ENCODE data around the gene ABCC6.
A peak's percentile ranks its signal among the peaks of the same experiment; 100 is the strongest.

The ABCC6 gene

GRCh38 chr16:16124974-16125373, 98.3 kb downstream of the ABCC6 start:
- peaks cover 99% of the 10 kb centered on the region for H3K36me3 ChIP-seq

GRCh38 chr16:16124438-16124837, 98.9 kb downstream of the ABCC6 start:
- Histone ChIP-seq H3K4me2 (no peak overlapping the region), H3K4me1 (peaks cover 10% of the 10 kb centered on the region), H3K27me3 (no peaks in the 10 kb centered on the region), H3K9ac (no peak overlapping the region), H4K20me1 (peaks cover 4% of the 10 kb centered on the region; the same call in 1 of the 2 replicates), H3K27ac (no peak overlapping the region), H3K4me3 (no peak overlapping the region), H3K36me3 (peaks cover 99% of the 10 kb centered on the region), H3K9me3 (peaks cover 26% of the 10 kb centered on the region)
- TF ChIP-seq Cebpa-rat (IDR thresholded peaks at IDR 0.05) = no peak

More at GRCh38 chr16:16124974-16125373, 98.3 kb downstream of the ABCC6 start:
- no peak overlapping the region for H3K27ac ChIP-seq
- H3K9ac ChIP-seq = no peak overlapping the region
- no peak overlapping the region for H3K4me2 ChIP-seq
- peaks cover 4% of the 10 kb centered on the region; the same call in 1 of the 2 replicates for H4K20me1 ChIP-seq
- no peak for TF ChIP-seq Cebpa-rat (IDR thresholded peaks at IDR 0.05)
- H3K9me3 ChIP-seq = peaks cover 26% of the 10 kb centered on the region
- H3K27me3 ChIP-seq = no peaks in the 10 kb centered on the region
- no peak overlapping the region for H3K4me3 ChIP-seq
- peaks cover 10% of the 10 kb centered on the region for H3K4me1 ChIP-seq

GRCh38 chr16:16122264-16122663, 101.0 kb downstream of the ABCC6 start:
- H3K9ac ChIP-seq = no peak overlapping the region
- no peak overlapping the region for H3K4me3 ChIP-seq
- H3K4me2 ChIP-seq = no peak overlapping the region
- peaks cover 100% of the 10 kb centered on the region for H3K36me3 ChIP-seq
- H3K4me1 ChIP-seq = peaks cover 7% of the 10 kb centered on the region
- H3K27me3 ChIP-seq = no peaks in the 10 kb centered on the region
- H3K27ac ChIP-seq = no peak overlapping the region
- no peak for TF ChIP-seq Cebpa-rat (IDR thresholded peaks at IDR 0.05)
- H3K9me3 ChIP-seq = peaks cover 45% of the 10 kb centered on the region
- peaks cover 4% of the 10 kb centered on the region; the same call in 1 of the 2 replicates for H4K20me1 ChIP-seq

- TF ChIP-seq Cebpa-rat (IDR thresholded peaks at IDR 0.05) = no peak
- no peaks in the 10 kb centered on the region for H3K27me3 ChIP-seq
- H3K4me2 ChIP-seq = no peak overlapping the region
- H3K4me1 ChIP-seq = no peaks in the 10 kb centered on the region
- peaks cover 100% of the 10 kb centered on the region for H3K36me3 ChIP-seq
- H3K9ac ChIP-seq = no peak overlapping the region
- no peak overlapping the region for H3K4me3 ChIP-seq
- peaks cover 4% of the 10 kb centered on the region; the same call in 1 of the 2 replicates for H4K20me1 ChIP-seq
- H3K9me3 ChIP-seq = peaks cover 55% of the 10 kb centered on the region
- no peak overlapping the region for H3K27ac ChIP-seq
These were observed 102.0 kb downstream of the ABCC6 start for GRCh38 chr16:16121185-16121727.

- H3K36me3 ChIP-seq = peaks cover 100% of the 10 kb centered on the region
- no peaks in the 10 kb centered on the region for H3K27me3 ChIP-seq
- no peak overlapping the region for H3K4me2 ChIP-seq
- H4K20me1 ChIP-seq = peaks cover 4% of the 10 kb centered on the region; the same call in 1 of the 2 replicates
- no peak for TF ChIP-seq Cebpa-rat (IDR thresholded peaks at IDR 0.05)
- H3K4me3 ChIP-seq = no peak overlapping the region
- H3K27ac ChIP-seq = peak overlapping the region; percentile 4; the same call in 1 of the 2 replicates
- H3K9ac ChIP-seq = no peak overlapping the region
- no peaks in the 10 kb centered on the region for H3K4me1 ChIP-seq
- peaks cover 62% of the 10 kb centered on the region for H3K9me3 ChIP-seq
These were observed 102.7 kb downstream of the ABCC6 start for GRCh38 chr16:16120382-16121184.

GRCh38 chr16:16120044-16120381, 103.3 kb downstream of the ABCC6 start:
- Histone ChIP-seq H3K4me1 (no peaks in the 10 kb centered on the region), H3K36me3 (peaks cover 100% of the 10 kb centered on the region), H3K4me3 (no peak overlapping the region), H3K27me3 (no peaks in the 10 kb centered on the region), H3K9me3 (peaks cover 62% of the 10 kb centered on the region), H3K27ac (no peak overlapping the region), H3K4me2 (no peak overlapping the region), H3K9ac (no peak overlapping the region), H4K20me1 (peaks cover 4% of the 10 kb centered on the region; the same call in 1 of the 2 replicates)
- TF ChIP-seq Cebpa-rat (IDR thresholded peaks at IDR 0.05) = no peak

- H3K4me3 ChIP-seq = no peak overlapping the region
- no peak overlapping the region for H3K4me2 ChIP-seq
- H3K36me3 ChIP-seq = peaks cover 100% of the 10 kb centered on the region
- H3K9me3 ChIP-seq = peaks cover 50% of the 10 kb centered on the region
- TF ChIP-seq Cebpa-rat (IDR thresholded peaks at IDR 0.05) = no peak
- H3K9ac ChIP-seq = no peak overlapping the region
- no peaks in the 10 kb centered on the region for H3K27me3 ChIP-seq
- no peak overlapping the region for H3K27ac ChIP-seq
- H3K4me1 ChIP-seq = no peaks in the 10 kb centered on the region
- H4K20me1 ChIP-seq = peaks cover 4% of the 10 kb centered on the region; the same call in 1 of the 2 replicates
These were observed 105.0 kb downstream of the ABCC6 start for GRCh38 chr16:16118337-16118736.

- Histone ChIP-seq H4K20me1 (peaks cover 10% of the 10 kb centered on the region; the same call in 1 of the 2 replicates), H3K36me3 (peaks cover 100% of the 10 kb centered on the region), H3K4me1 (no peaks in the 10 kb centered on the region), H3K9me3 (peaks cover 48% of the 10 kb centered on the region), H3K9ac (no peak overlapping the region), H3K4me3 (peak overlapping the region; percentile 39; the same call in 1 of the 2 replicates), H3K27me3 (no peaks in the 10 kb centered on the region), H3K27ac (no peak overlapping the region), H3K4me2 (no peak overlapping the region)
- TF ChIP-seq Cebpa-rat (IDR thresholded peaks at IDR 0.05) = no peak
These were observed 106.5 kb downstream of the ABCC6 start for GRCh38 chr16:16116841-16117240.

- Histone ChIP-seq H3K4me2 (no peak overlapping the region), H3K9ac (no peak overlapping the region), H3K36me3 (peaks cover 100% of the 10 kb centered on the region), H3K4me1 (no peaks in the 10 kb centered on the region), H3K27me3 (no peaks in the 10 kb centered on the region), H3K27ac (no peak overlapping the region), H4K20me1 (0 out of 2 replicates have a peak, but pooled peaks cover 5% of the 10 kb centered on the region), H3K9me3 (peaks cover 35% of the 10 kb centered on the region), H3K4me3 (no peak overlapping the region)
- TF ChIP-seq Cebpa-rat (IDR thresholded peaks at IDR 0.05) = no peak
These were observed 110.2 kb downstream of the ABCC6 start for GRCh38 chr16:16113076-16113475.

- peaks cover 99% of the 10 kb centered on the region for H3K36me3 ChIP-seq
These were observed 110.7 kb downstream of the ABCC6 start for GRCh38 chr16:16112450-16113053.

More at GRCh38 chr16:16112450-16113053, 110.7 kb downstream of the ABCC6 start:
- Histone ChIP-seq H3K4me2 (no peak overlapping the region), H3K27ac (no peak overlapping the region), H3K9ac (no peak overlapping the region), H3K9me3 (peaks cover 29% of the 10 kb centered on the region), H4K20me1 (0 out of 2 replicates have a peak, but pooled peaks cover 5% of the 10 kb centered on the region), H3K27me3 (no peaks in the 10 kb centered on the region), H3K4me3 (no peak overlapping the region), H3K4me1 (no peaks in the 10 kb centered on the region)
- no peak for TF ChIP-seq Cebpa-rat (IDR thresholded peaks at IDR 0.05)

All from BLaER1 (cell line).